Endothelial cell of umbilical vein (primary cell): Measurements from ENCODE around the gene HOXC12. TPM values are rescaled to one million over a fixed set of nuclear protein-coding genes. Genes with fewer than 3 reads are reported as not detected.

Experiments
- BruUV-seq: library from RNA; stranded (reverse); fragments of 400-500 nt; replicated peaks from 2 replicates; lab custom pipeline; 2021; lab: Mats Ljungman, UMichigan
- CTCF ChIA-PET: fragments of 300-600, 350-600 bp; sonication (Branson Sonifier 250); formaldehyde crosslinking; loops from one replicate; lab custom pipeline; 2021; ENCODE audit warnings: antibody characterized with exemption, inconsistent platforms; lab: Charles Lee
- POLR2A ChIA-PET: fragments of 300-600, 350-600 bp; sonication (Branson Sonifier 250); formaldehyde crosslinking; loops from one replicate; lab custom pipeline; 2021; ENCODE audit warnings: antibody characterized with exemption, inconsistent platforms; lab: Charles Lee
- DNase-seq: peaks from one replicate; pipeline ENCODE4 v3.0.0-alpha.2; 2011; ENCODE audit warnings: low read depth, low spot score
- FAIRE-seq: peaks from 2 replicates; lab custom pipeline; 2011; peaks lifted over from hg19 to GRCh38; lab: Jason Lieb, UNC
- H2AFZ ChIP-seq: 2 replicates; pipeline ENCODE4 v1.6.0; 2012; ENCODE audit warnings: low read depth, low read length, control low read depth, inconsistent platforms
- H3K27ac ChIP-seq: 2 replicates; pipeline ENCODE4 v1.5.1; 2011; ENCODE audit warnings: low read depth, mild to moderate bottlenecking, control low read depth, low read length, moderate library complexity; ENCODE audit not compliant: insufficient read depth
- H3K27me3 ChIP-seq, 2 experiments: 2 replicates each; pipeline versions ENCODE4 v1.6.0 to v1.6.1; 2011; ENCODE audit warnings: low read length in 2 of 2, mixed read lengths in 1 of 2; ENCODE audit not compliant: control insufficient read depth in 2 of 2, insufficient read depth in 2 of 2
- H3K36me3 ChIP-seq, 2 experiments: 2 replicates in 1 of 2; 3 replicates in 1 of 2; pipeline ENCODE4 v1.5.1; 2011; ENCODE audit warnings: low read length in 2 of 2, mild to moderate bottlenecking in 1 of 2, moderate library complexity in 1 of 2; ENCODE audit not compliant: control insufficient read depth in 2 of 2, insufficient read depth in 2 of 2; ENCODE audit errors: extremely low read depth in 1 of 2
- H3K4me1 ChIP-seq: 3 replicates; pipeline ENCODE4 v1.5.1; 2011; ENCODE audit warnings: mild to moderate bottlenecking, low read length; ENCODE audit not compliant: control insufficient read depth, insufficient read depth; ENCODE audit errors: extremely low read depth
- H3K4me2 ChIP-seq: 2 replicates; pipeline ENCODE4 v1.6.1; 2011; ENCODE audit warnings: low read length, control low read depth, mixed read lengths; ENCODE audit not compliant: insufficient read depth
- H3K4me3 ChIP-seq, 3 experiments: fragments of 200-600 bp in 1 of 3; sonication (generic), shearing (Covaris generic) in 1 of 3; replicated peaks in 1 of 3; 2 replicates each; pipeline ENCODE4 v1.5.1; 2011 to 2016; ENCODE audit warnings: control low read depth in 3 of 3, low read length in 3 of 3, mild to moderate bottlenecking in 2 of 3, inconsistent platforms in 1 of 3, low read depth in 1 of 3, moderate library complexity in 1 of 3; ENCODE audit not compliant: insufficient read depth in 1 of 3
- H3K79me2 ChIP-seq: 2 replicates; pipeline ENCODE4 v1.6.0; 2012; ENCODE audit warnings: low read length, inconsistent platforms; ENCODE audit not compliant: control insufficient read depth, insufficient read depth
- H3K9ac ChIP-seq: replicated peaks from 2 replicates; pipeline ENCODE3; 2011; ENCODE audit warnings: low read length, control low read depth; ENCODE audit not compliant: insufficient read depth; ENCODE audit errors: extremely low read depth
- H3K9me1 ChIP-seq: replicated peaks from 3 replicates; pipeline ENCODE4 v1.6.0; 2011; ENCODE audit warnings: mild to moderate bottlenecking, low read length; ENCODE audit not compliant: control insufficient read depth, insufficient read depth; ENCODE audit errors: extremely low read depth
- H3K9me3 ChIP-seq: replicated peaks from 2 replicates; pipeline ENCODE4 v1.5.1; 2012; ENCODE audit warnings: low read length, inconsistent platforms; ENCODE audit not compliant: control insufficient read depth, insufficient read depth
- H4K20me1 ChIP-seq: replicated peaks from 2 replicates; pipeline ENCODE3; 2011; ENCODE audit warnings: mild to moderate bottlenecking, low read length; ENCODE audit not compliant: control insufficient read depth, insufficient read depth; ENCODE audit errors: extremely low read depth
- EZH2 ChIP-seq: IDR thresholded peaks from 2 replicates; pipeline ENCODE4 v1.6.1; 2012; ENCODE audit warnings: borderline replicate concordance, low read depth, mild to moderate bottlenecking, moderate library complexity, low read length, inconsistent platforms; ENCODE audit not compliant: severe bottlenecking
- FOS ChIP-seq: IDR thresholded peaks from 2 replicates; pipeline ENCODE4 v1.6.1; 2011; ENCODE audit warnings: mild to moderate bottlenecking, low read length, moderate library complexity, borderline replicate concordance; ENCODE audit not compliant: insufficient read depth
- GATA2 ChIP-seq: IDR thresholded peaks from 2 replicates; pipeline ENCODE4 v1.7.0; 2011; ENCODE audit warnings: low read depth, mild to moderate bottlenecking, moderate library complexity, mixed read lengths, low read length; ENCODE audit not compliant: insufficient read length, insufficient read depth
- JUN ChIP-seq: IDR thresholded peaks from 2 replicates; pipeline ENCODE4 v1.6.1; 2011; ENCODE audit warnings: borderline replicate concordance, low read depth; ENCODE audit not compliant: insufficient read length, insufficient read depth
- MYC ChIP-seq: IDR thresholded peaks from one replicate; pipeline ENCODE4 v1.6.1; 2011; ENCODE audit warnings: mild to moderate bottlenecking, low read depth, low read length
- POLR2A ChIP-seq: IDR thresholded peaks from 2 replicates; pipeline ENCODE4 v1.6.1; 2012; ENCODE audit warnings: low read depth, mild to moderate bottlenecking, control low read depth, low read length
- POLR2AphosphoS5 ChIP-seq: IDR thresholded peaks from 2 replicates; pipeline ENCODE4 v1.6.1; 2012; ENCODE audit warnings: low read depth, mild to moderate bottlenecking, control low read depth, low read length, moderate library complexity; ENCODE audit not compliant: insufficient read depth
- dilution Hi-C: fragments of 300-500 bp; cut with MboI; formaldehyde crosslinking; loops from one replicate; pipeline ENCODE4 v1.15.0; 2019; ENCODE audit warnings: low sequenced_read_pairs; ENCODE audit not compliant: extremely low pct_ligation_motif_present
- intact Hi-C: fragments of 100-400 bp; cut with micrococcal nuclease; formaldehyde crosslinking; loops from one replicate; pipeline ENCODE4 v1.10.0; 2022
- polyA plus RNA-seq, 4 experiments: library from polyadenylated mRNA; depleted of rRNA in 3 of 4; stranded (reverse) in 3 of 4; unstranded in 1 of 4; fragments of >200 nt; gene quantifications; 2 replicates each; pipeline versions ENCODE4 v1.2.1 to v1.2.3, GENCODE V29; 2011 to 2012; ENCODE audit warnings: missing spikeins in 1 of 4
- total RNA-seq: library from RNA; stranded (reverse); gene quantifications from 2 replicates; pipeline ENCODE4 v1.2.3, GENCODE V29; 2021
- TF ChIP-seq, protein P1 (sequence below): IDR thresholded peaks from 2 replicates; pipeline ENCODE4 v1.6.1; 2011; ENCODE audit not compliant: insufficient read depth, insufficient read length
- TF ChIP-seq, protein P2 (sequence below), 2 donors: IDR thresholded peaks; 1 replicate in 1 of 2; 2 replicates in 1 of 2; pipeline ENCODE4 v1.5.1; 2011; ENCODE audit warnings: low read length in 2 of 2, mild to moderate bottlenecking in 2 of 2, moderate library complexity in 2 of 2, control low read depth in 1 of 2, inconsistent platforms in 1 of 2, low read depth in 1 of 2; ENCODE audit not compliant: insufficient read depth in 1 of 2; ENCODE audit errors: extremely low read depth in 1 of 2

HOXC12 gene
- total and polyA plus RNA-seq, 2 donors (not counting 3 experiments of a cell fraction or from before 2014, with no cell fraction given) = not detected

DNA sequence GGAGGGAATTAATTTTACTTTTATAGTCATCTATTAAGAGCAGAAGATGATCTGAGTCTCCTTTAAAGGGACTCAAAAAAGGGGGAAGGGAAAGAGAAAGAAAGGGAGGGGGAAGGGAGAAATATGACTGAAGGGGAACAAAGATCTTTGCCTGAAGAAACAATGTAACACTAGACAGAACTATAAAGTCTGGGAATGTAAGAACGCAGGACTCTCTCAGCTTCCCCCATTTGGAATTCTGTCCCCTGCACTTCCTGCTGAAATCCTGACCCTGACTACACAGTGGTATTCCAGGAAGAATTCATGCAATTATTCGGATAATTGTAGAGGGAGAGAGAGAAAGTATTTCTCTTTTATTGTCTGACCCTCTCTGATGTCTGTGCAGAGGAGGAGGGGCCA is 9.6 kb downstream of the HOXC12 start:
- TF ChIP-seq EZH2 = no peak
- no peak for TF ChIP-seq POLR2AphosphoS5
- TF ChIP-seq JUN = no peak
- no peak for TF ChIP-seq GATA2
- TF ChIP-seq POLR2A = no peak
- no peak for TF ChIP-seq MYC
- TF ChIP-seq, protein P1, sequence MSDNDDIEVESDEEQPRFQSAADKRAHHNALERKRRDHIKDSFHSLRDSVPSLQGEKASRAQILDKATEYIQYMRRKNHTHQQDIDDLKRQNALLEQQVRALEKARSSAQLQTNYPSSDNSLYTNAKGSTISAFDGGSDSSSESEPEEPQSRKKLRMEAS = no peak
- Histone ChIP-seq H3K36me3 (no peaks in the 10 kb centered on the region), H2AFZ (no peak overlapping the region), H3K9ac (no peak overlapping the region), H3K9me1 (no peaks in the 10 kb centered on the region), H4K20me1 (no peaks in the 10 kb centered on the region), H3K27ac (no peak overlapping the region), H3K4me2 (no peak overlapping the region), H3K4me3 (no peak overlapping the region), H3K4me1 (no peaks in the 10 kb centered on the region), H3K9me3 (no peaks in the 10 kb centered on the region), H3K79me2 (no peaks in the 10 kb centered on the region), H3K27me3 (peaks cover 91 to 100% of the 10 kb centered on the region in 2 experiments)
- intact Hi-C loops (no loop called here), dilution Hi-C loops (no loop called here)
- no TSS peak for BruUV-seq
- DNase-seq (no peak), FAIRE-seq (no peak)
- ChIA-PET CTCF (no interaction called here), POLR2A (no interaction called here)

DNA sequence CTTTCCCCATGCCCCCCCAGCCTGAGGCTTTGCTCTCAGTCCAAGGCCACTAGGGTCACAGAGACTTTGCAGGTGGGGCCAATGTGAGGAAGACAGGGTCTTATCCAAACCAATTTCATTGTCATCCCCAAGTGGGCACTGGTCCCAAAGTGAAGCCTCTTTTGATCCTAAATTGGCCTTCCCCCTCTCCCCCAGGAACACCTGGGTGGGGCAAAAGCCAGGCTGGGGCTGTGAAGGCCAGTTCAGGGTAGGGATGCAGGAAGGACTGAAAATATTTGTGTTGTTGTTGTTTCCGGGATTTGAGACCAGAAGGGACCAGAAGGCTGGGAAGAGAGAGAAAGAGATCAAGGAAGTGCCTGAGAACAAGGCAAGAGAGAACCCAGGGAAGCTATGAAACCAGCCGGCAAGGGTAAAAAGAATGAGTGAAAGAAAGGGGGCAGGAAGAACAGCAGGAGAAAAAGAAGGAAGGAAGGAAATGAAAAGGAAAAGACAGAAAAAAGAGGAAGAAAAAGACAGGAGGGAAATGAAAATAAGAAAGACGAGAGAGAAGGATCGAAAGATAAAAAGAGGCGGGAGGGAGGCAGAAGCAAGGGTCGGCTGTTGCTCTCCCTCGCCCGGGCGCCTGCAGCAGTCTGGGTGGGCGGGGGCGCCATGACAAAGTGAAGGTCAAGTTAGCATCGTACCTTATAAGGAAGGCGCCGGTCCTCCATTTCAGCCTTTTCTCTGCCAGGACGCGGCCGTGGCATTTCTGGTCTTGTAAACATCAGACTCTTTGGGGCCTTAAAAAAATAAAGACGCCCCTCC is 10.8 kb downstream of the HOXC12 start:
- Histone ChIP-seq H3K4me3 (no peak overlapping the region), H2AFZ (no peak overlapping the region), H3K27ac (no peak overlapping the region), H3K27me3 (peaks cover 91 to 100% of the 10 kb centered on the region in 2 experiments), H4K20me1 (no peaks in the 10 kb centered on the region), H3K4me1 (no peaks in the 10 kb centered on the region), H3K4me2 (no peak overlapping the region), H3K9me3 (no peaks in the 10 kb centered on the region), H3K9me1 (no peaks in the 10 kb centered on the region), H3K36me3 (no peaks in the 10 kb centered on the region), H3K79me2 (no peaks in the 10 kb centered on the region), H3K9ac (no peak overlapping the region)
- FAIRE-seq (no peak), DNase-seq (no peak)
- BruUV-seq = no TSS peak
- CTCF ChIA-PET = interaction anchor here (0.6 to 0.9 kb wide), 2 partner anchors 11 to 40 kb away, joined by 3 read pairs; no protein-coding TSS in a partner anchor
- intact Hi-C loops (no loop called here), dilution Hi-C loops (no loop called here)
- POLR2A ChIA-PET = no interaction called here
- no peak for TF ChIP-seq FOS
- TF ChIP-seq, protein P1 = no peak
- no peak for TF ChIP-seq GATA2
- TF ChIP-seq POLR2AphosphoS5 = no peak
- no peak for TF ChIP-seq POLR2A
- no peak for TF ChIP-seq MYC
- TF ChIP-seq, protein P2, sequence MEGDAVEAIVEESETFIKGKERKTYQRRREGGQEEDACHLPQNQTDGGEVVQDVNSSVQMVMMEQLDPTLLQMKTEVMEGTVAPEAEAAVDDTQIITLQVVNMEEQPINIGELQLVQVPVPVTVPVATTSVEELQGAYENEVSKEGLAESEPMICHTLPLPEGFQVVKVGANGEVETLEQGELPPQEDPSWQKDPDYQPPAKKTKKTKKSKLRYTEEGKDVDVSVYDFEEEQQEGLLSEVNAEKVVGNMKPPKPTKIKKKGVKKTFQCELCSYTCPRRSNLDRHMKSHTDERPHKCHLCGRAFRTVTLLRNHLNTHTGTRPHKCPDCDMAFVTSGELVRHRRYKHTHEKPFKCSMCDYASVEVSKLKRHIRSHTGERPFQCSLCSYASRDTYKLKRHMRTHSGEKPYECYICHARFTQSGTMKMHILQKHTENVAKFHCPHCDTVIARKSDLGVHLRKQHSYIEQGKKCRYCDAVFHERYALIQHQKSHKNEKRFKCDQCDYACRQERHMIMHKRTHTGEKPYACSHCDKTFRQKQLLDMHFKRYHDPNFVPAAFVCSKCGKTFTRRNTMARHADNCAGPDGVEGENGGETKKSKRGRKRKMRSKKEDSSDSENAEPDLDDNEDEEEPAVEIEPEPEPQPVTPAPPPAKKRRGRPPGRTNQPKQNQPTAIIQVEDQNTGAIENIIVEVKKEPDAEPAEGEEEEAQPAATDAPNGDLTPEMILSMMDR (IDR thresholded peaks at IDR 0.05; ENCODE audit: extremely low read depth in 1 of 2, insufficient read depth in 1 of 2, low read depth in 1 of 2, low read length in 2 of 2) = no peak
- no peak for TF ChIP-seq EZH2
- TF ChIP-seq JUN = no peak
